K562 (cell line): ENCODE data around the gene KCTD11. TPM values are rescaled to one million over a fixed set of nuclear protein-coding genes. Genes with fewer than 3 reads are reported as not detected.

ENCODE experiments used
- ATAC-seq: fragments of 200-7000 bp; cut with Tn5 transposase; 3 replicates; pipeline ENCODE4 v1.9.1; 2020; ENCODE audit warnings: moderate library complexity
- BruUV-seq: library from RNA; stranded (reverse); fragments of 400-500 nt; replicated peaks from 2 replicates; lab custom pipeline; 2021; lab: Mats Ljungman, UMichigan
- CTCF ChIA-PET: fragments of 300-600 bp; formaldehyde crosslinking; extraction: SDS; loops from one replicate; lab custom pipeline; 2021; ENCODE audit warnings: low intra/inter-chr PET ratio; lab: Yijun Ruan, JAX
- POLR2A ChIA-PET: fragments of 300-600, 350-650 bp; sonication (Branson Sonifier 250); formaldehyde crosslinking; extraction: SDS; loops from one replicate; lab custom pipeline; 2021; ENCODE audit warnings: antibody characterized with exemption, inconsistent platforms; lab: Yijun Ruan, JAX
- DNase-seq, 4 experiments: peaks; one replicate each; pipeline versions ENCODE4 v3.0.0 to v3.0.0-alpha.2; 2011 to 2018; ENCODE audit warnings: low spot score in 3 of 4, mixed read lengths in 3 of 4; ENCODE audit errors: extremely low read depth in 1 of 4
- FAIRE-seq: peaks from 2 replicates; lab custom pipeline; 2011; peaks lifted over from hg19 to GRCh38; lab: Jason Lieb, UNC
- H2AFZ ChIP-seq: 2 replicates; pipeline ENCODE4 v1.6.0; 2011; ENCODE audit warnings: low read depth, low read length, control low read depth, inconsistent platforms
- H3K27ac ChIP-seq: fragments of 200-600 bp; 3 replicates; pipeline ENCODE4 v1.8.0; 2011; ENCODE audit warnings: low read depth, mild to moderate bottlenecking, control low read depth, inconsistent platforms, low read length, moderate library complexity, mixed read lengths; ENCODE audit errors: extremely low read depth
- H3K27me3 ChIP-seq, 2 experiments: fragments of 300-600 bp in 1 of 2; 2 replicates in 1 of 2; 3 replicates in 1 of 2; pipeline versions ENCODE4 v1.6.0 to v1.8.0; 2011; ENCODE audit warnings: inconsistent platforms in 2 of 2, low read length in 2 of 2, mild to moderate bottlenecking in 1 of 2, mixed read lengths in 1 of 2, moderate library complexity in 1 of 2; ENCODE audit not compliant: control insufficient read depth in 2 of 2, insufficient read depth in 2 of 2
- H3K36me3 ChIP-seq: fragments of 300-600 bp; 3 replicates; pipeline ENCODE4 v1.8.0; 2011; ENCODE audit warnings: mild to moderate bottlenecking, low read length, inconsistent platforms; ENCODE audit not compliant: control insufficient read depth, insufficient read depth
- H3K4me1 ChIP-seq, 2 experiments: fragments of 200-600 bp in 1 of 2; replicated peaks in 1 of 2; 2 replicates in 1 of 2; 3 replicates in 1 of 2; pipeline versions ENCODE4 v1.5.1 to v1.8.0; 2011; ENCODE audit warnings: inconsistent platforms in 2 of 2, low read length in 2 of 2, mild to moderate bottlenecking in 1 of 2, mixed read lengths in 1 of 2, moderate library complexity in 1 of 2; ENCODE audit not compliant: control insufficient read depth in 2 of 2, insufficient read depth in 2 of 2
- H3K4me2 ChIP-seq: 2 replicates; pipeline ENCODE4 v1.6.1; 2011; ENCODE audit warnings: low read length, control low read depth, inconsistent platforms, mixed read lengths; ENCODE audit not compliant: insufficient read depth
- H3K4me3 ChIP-seq: fragments of 200-600 bp; sonication (generic), shearing (Covaris generic); 2 replicates; pipeline ENCODE4 v1.5.1; 2016; ENCODE audit warnings: control low read depth, inconsistent platforms
- H3K79me2 ChIP-seq: fragments of 200-600 bp; 3 replicates; pipeline ENCODE4 v1.8.0; 2011; ENCODE audit warnings: low read length, inconsistent platforms; ENCODE audit not compliant: control insufficient read depth, insufficient read depth
- H3K9ac ChIP-seq, 2 experiments: 2 replicates each; pipeline versions ENCODE4 v1.6.0 to v1.6.1; 2011; ENCODE audit warnings: low read depth in 2 of 2, low read length in 2 of 2, control low read depth in 1 of 2, inconsistent platforms in 1 of 2, mild to moderate bottlenecking in 1 of 2, mixed read lengths in 1 of 2; ENCODE audit not compliant: insufficient read depth in 1 of 2
- H3K9me1 ChIP-seq: one replicate; pipeline ENCODE4 v1.6.0; 2011; ENCODE audit warnings: inconsistent platforms, mild to moderate bottlenecking, low read length, moderate library complexity; ENCODE audit not compliant: control insufficient read depth, insufficient read depth
- H3K9me3 ChIP-seq: replicated peaks from 2 replicates; pipeline ENCODE4 v1.5.1; 2011; ENCODE audit warnings: low read depth, low read length, inconsistent platforms; ENCODE audit not compliant: control insufficient read depth, insufficient read depth
- H4K20me1 ChIP-seq: replicated peaks from 2 replicates; pipeline ENCODE4 v1.6.1; 2011; ENCODE audit warnings: low read length, inconsistent platforms, mixed read lengths; ENCODE audit not compliant: control insufficient read depth, insufficient read depth
- HDAC6 ChIP-seq: IDR thresholded peaks from 2 replicates; pipeline ENCODE4 v1.6.1; 2012; ENCODE audit warnings: low read depth, mild to moderate bottlenecking, control low read depth, inconsistent platforms, low read length, moderate library complexity
- HNRNPK ChIP-seq: fragments of 200-400 bp; formaldehyde crosslinking; IDR thresholded peaks from one replicate; pipeline ENCODE4 v1.6.1; 2018; ENCODE audit warnings: mild to moderate bottlenecking, low read depth, low read length; ENCODE audit not compliant: poor library complexity, severe bottlenecking
- TFAM ChIP-seq: fragments of 250-450 bp; sonication (Bioruptor Pico); conservative IDR thresholded peaks from 2 replicates; pipeline ENCODE4 v1.5.0; 2021; ENCODE audit warnings: mild to moderate bottlenecking, moderate library complexity
- ZNF239 ChIP-seq: fragments of 250-450 bp; sonication (Bioruptor Pico); IDR thresholded peaks from 2 replicates; pipeline ENCODE4 v1.4.0; 2020; ENCODE audit warnings: mild to moderate bottlenecking
- ZZZ3 ChIP-seq: fragments of 450-650 bp; IDR thresholded peaks from 2 replicates; pipeline ENCODE4 v1.6.1; 2016; ENCODE audit warnings: antibody characterized with exemption, mild to moderate bottlenecking, moderate library complexity
- WGBS: fragments of 100-300 bp; shearing (Covaris generic); methylation state at CpG from one replicate; pipeline ENCODE4 v1.1.6; 2016; ENCODE audit warnings: low coverage, mixed read lengths; ENCODE audit not compliant: insufficient coverage; ENCODE audit errors: missing lambda C conversion rate; 5-methylcytosine and 5-hydroxymethylcytosine counted together
- in situ Hi-C: fragments of 300-500 bp; cut with MboI; formaldehyde crosslinking; loops from 4 replicates; pipeline ENCODE4 v1.15.0; 2018; ENCODE audit warnings: inconsistent platforms, mixed read lengths
- intact Hi-C: fragments of 100-400 bp; cut with micrococcal nuclease; formaldehyde crosslinking; loops from 2 replicates; pipeline ENCODE4 v1.14.2; 2022
- polyA plus RNA-seq, 8 experiments: library from polyadenylated mRNA; depleted of rRNA in 4 of 8; stranded (reverse) in 5 of 8; unstranded in 3 of 8; fragments of >200 nt; fragmentation: Nextera tagmentation in 2 of 8; fragmentation: Illumina TruSeq in 1 of 8; extraction: Ambion mirVana in 2 of 8; extraction: Trizol in 1 of 8; gene quantifications; 2 replicates each; pipeline versions ENCODE4 v1.2.1 to v1.2.3, GENCODE V29; 2011 to 2014; ENCODE audit warnings: inconsistent platforms in 1 of 8, missing spikeins in 1 of 8
- total RNA-seq, 7 experiments: library from RNA; depleted of rRNA in 6 of 7; stranded (reverse); fragments of >200 nt in 6 of 7; fragmentation: Illumina TruSeq in 2 of 7; extraction: Trizol in 2 of 7; gene quantifications; 2 replicates each; pipeline versions ENCODE4 v1.2.1 to v1.2.3, GENCODE V29; 2011 to 2021; ENCODE audit warnings: low replicate concordance in 1 of 7
- TF ChIP-seq, protein P1 (sequence below): fragments of 150-350 bp; conservative IDR thresholded peaks from 2 replicates; pipeline ENCODE4 v1.6.1; 2014; ENCODE audit warnings: low read length
- TF ChIP-seq, protein P2 (sequence below): fragments of 450-650 bp; IDR thresholded peaks from 2 replicates; pipeline ENCODE4 v1.6.1; 2018; ENCODE audit warnings: mild to moderate bottlenecking, low read depth; ENCODE audit not compliant: partially characterized antibody
- TF ChIP-seq, protein P3 (sequence below): fragments of 450-650 bp; IDR thresholded peaks from 2 replicates; pipeline ENCODE4 v1.7.0; 2016; ENCODE audit warnings: borderline replicate concordance
- TF ChIP-seq, protein P4 (sequence below): IDR thresholded peaks from 2 replicates; pipeline ENCODE4 v1.6.1; 2011; ENCODE audit warnings: borderline replicate concordance, low read depth, mild to moderate bottlenecking, moderate library complexity, low read length; ENCODE audit not compliant: insufficient read depth, poor library complexity, severe bottlenecking
- TF ChIP-seq, protein P5 (sequence below): sonication (generic); formaldehyde crosslinking; IDR thresholded peaks from 2 replicates; pipeline ENCODE4 v1.8.0; 2022; ENCODE audit warnings: mild to moderate bottlenecking, missing genetic modification reagents, borderline replicate concordance

KCTD11 gene
- total and polyA plus RNA-seq, 9 of the 15 experiments (the other 6 are each of a cell fraction or from before 2014, with no cell fraction given), result 0.01 to 3.2 (median 2.5) TPM; not detected in 1

DNA sequence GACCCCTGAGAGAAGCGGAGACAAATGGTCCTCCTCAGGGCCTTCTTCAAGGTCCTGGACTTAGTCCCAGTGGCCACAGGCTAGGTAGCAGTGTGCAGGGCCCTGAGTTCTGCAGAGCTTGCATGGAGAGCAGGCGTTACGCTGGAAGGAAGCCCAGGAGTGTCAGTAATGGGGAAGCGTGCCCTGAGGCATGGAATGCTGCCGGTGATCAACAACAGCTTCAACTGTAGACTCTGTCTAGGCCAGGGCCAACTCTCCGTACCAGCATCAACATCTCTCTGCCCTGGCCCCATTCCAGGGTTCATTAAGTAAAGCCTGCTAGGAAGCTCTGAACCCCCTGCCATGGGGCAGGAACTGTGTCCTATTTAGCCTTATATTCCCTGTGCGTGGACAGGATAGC is 28.4 kb downstream of the KCTD11 start:
- Histone ChIP-seq H3K9me1 (no peaks in the 10 kb centered on the region), H3K4me2 (peak overlapping the region; percentile 68), H2AFZ (peak overlapping the region; percentile 93), H3K4me1 (peaks cover 8 to 18% of the 10 kb centered on the region in 2 experiments; a peak in 4 of 5 replicates), H3K79me2 (no peaks in the 10 kb centered on the region; the same call in 2 of the 3 replicates), H3K9me3 (peaks cover 2% of the 10 kb centered on the region; the same call in 1 of the 2 replicates), H3K9ac (peak overlapping the region; percentile 60 to 90; a peak in 2 of 4 replicates), H3K4me3 (peak overlapping the region; percentile 52), H3K27me3 (no peaks in the 10 kb centered on the region), H4K20me1 (no peaks in the 10 kb centered on the region), H3K27ac (no peak overlapping the region), H3K36me3 (no peaks in the 10 kb centered on the region)
- ATAC-seq, result peak; percentile 15; the same call in 2 of the 3 replicates
- in situ Hi-C loops (no loop called here), intact Hi-C loops (no loop called here)
- TF ChIP-seq, protein P1, sequence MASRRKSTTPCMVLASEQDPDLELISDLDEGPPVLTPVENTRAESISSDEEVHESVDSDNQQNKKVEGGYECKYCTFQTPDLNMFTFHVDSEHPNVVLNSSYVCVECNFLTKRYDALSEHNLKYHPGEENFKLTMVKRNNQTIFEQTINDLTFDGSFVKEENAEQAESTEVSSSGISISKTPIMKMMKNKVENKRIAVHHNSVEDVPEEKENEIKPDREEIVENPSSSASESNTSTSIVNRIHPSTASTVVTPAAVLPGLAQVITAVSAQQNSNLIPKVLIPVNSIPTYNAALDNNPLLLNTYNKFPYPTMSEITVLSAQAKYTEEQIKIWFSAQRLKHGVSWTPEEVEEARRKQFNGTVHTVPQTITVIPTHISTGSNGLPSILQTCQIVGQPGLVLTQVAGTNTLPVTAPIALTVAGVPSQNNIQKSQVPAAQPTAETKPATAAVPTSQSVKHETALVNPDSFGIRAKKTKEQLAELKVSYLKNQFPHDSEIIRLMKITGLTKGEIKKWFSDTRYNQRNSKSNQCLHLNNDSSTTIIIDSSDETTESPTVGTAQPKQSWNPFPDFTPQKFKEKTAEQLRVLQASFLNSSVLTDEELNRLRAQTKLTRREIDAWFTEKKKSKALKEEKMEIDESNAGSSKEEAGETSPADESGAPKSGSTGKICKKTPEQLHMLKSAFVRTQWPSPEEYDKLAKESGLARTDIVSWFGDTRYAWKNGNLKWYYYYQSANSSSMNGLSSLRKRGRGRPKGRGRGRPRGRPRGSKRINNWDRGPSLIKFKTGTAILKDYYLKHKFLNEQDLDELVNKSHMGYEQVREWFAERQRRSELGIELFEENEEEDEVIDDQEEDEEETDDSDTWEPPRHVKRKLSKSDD, result no peak
- TF ChIP-seq, protein P2, sequence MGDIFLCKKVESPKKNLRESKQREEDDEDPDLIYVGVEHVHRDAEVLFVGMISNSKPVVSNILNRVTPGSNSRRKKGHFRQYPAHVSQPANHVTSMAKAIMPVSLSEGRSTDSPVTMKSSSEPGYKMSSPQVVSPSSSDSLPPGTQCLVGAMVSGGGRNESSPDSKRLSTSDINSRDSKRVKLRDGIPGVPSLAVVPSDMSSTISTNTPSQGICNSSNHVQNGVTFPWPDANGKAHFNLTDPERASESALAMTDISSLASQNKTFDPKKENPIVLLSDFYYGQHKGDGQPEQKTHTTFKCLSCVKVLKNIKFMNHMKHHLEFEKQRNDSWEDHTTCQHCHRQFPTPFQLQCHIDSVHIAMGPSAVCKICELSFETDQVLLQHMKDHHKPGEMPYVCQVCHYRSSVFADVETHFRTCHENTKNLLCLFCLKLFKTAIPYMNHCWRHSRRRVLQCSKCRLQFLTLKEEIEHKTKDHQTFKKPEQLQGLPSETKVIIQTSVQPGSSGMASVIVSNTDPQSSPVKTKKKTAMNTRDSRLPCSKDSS, result no peak
- no peak for TF ChIP-seq ZNF239
- TF ChIP-seq, protein P3, sequence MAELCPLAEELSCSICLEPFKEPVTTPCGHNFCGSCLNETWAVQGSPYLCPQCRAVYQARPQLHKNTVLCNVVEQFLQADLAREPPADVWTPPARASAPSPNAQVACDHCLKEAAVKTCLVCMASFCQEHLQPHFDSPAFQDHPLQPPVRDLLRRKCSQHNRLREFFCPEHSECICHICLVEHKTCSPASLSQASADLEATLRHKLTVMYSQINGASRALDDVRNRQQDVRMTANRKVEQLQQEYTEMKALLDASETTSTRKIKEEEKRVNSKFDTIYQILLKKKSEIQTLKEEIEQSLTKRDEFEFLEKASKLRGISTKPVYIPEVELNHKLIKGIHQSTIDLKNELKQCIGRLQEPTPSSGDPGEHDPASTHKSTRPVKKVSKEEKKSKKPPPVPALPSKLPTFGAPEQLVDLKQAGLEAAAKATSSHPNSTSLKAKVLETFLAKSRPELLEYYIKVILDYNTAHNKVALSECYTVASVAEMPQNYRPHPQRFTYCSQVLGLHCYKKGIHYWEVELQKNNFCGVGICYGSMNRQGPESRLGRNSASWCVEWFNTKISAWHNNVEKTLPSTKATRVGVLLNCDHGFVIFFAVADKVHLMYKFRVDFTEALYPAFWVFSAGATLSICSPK, result no peak
- TF ChIP-seq, protein P4, sequence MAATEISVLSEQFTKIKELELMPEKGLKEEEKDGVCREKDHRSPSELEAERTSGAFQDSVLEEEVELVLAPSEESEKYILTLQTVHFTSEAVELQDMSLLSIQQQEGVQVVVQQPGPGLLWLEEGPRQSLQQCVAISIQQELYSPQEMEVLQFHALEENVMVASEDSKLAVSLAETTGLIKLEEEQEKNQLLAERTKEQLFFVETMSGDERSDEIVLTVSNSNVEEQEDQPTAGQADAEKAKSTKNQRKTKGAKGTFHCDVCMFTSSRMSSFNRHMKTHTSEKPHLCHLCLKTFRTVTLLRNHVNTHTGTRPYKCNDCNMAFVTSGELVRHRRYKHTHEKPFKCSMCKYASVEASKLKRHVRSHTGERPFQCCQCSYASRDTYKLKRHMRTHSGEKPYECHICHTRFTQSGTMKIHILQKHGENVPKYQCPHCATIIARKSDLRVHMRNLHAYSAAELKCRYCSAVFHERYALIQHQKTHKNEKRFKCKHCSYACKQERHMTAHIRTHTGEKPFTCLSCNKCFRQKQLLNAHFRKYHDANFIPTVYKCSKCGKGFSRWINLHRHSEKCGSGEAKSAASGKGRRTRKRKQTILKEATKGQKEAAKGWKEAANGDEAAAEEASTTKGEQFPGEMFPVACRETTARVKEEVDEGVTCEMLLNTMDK, result no peak
- no peak for TF ChIP-seq TFAM
- no peak for TF ChIP-seq HNRNPK
- TF ChIP-seq, protein P5, sequence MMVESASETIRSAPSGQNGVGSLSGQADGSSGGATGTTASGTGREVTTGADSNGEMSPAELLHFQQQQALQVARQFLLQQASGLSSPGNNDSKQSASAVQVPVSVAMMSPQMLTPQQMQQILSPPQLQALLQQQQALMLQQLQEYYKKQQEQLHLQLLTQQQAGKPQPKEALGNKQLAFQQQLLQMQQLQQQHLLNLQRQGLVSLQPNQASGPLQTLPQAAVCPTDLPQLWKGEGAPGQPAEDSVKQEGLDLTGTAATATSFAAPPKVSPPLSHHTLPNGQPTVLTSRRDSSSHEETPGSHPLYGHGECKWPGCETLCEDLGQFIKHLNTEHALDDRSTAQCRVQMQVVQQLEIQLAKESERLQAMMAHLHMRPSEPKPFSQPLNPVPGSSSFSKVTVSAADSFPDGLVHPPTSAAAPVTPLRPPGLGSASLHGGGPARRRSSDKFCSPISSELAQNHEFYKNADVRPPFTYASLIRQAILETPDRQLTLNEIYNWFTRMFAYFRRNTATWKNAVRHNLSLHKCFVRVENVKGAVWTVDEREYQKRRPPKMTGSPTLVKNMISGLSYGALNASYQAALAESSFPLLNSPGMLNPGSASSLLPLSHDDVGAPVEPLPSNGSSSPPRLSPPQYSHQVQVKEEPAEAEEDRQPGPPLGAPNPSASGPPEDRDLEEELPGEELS (CRISPR knock-in tag), result no peak
- TF ChIP-seq ZZZ3, result no peak
- TF ChIP-seq HDAC6, result no peak
- ChIA-PET CTCF (no interaction called here), POLR2A (interaction anchor here (0.5 to 0.9 kb wide), 5 partner anchors 12 to 105 kb away, joined by 3 to 4 read pairs (median 3); no protein-coding TSS in a partner anchor)
- 62% methylated on average over 6 of the region's 7 CpGs for WGBS
- no peak for FAIRE-seq
- DNase-seq, result no peak
- no TSS peak for BruUV-seq
